ENCODE data around the gene C15orf62. TPM values are rescaled to one million over a fixed set of nuclear protein-coding genes. Genes with fewer than 3 reads are reported as not detected.

Gene C15orf62
- total RNA-seq, 1 donor from 2014 or later = not detected

- Histone ChIP-seq H3K9ac (ENCODE audit: low read depth in 1 of 3, low read length in 3 of 3) (peak overlapping the region in 1 of 3 donors; percentile 9), H3K9me3 (ENCODE audit: control insufficient read depth in 3 of 3, low read length in 3 of 3) (no peaks in the 10 kb centered on the region), H3K36me3 (ENCODE audit: control insufficient read depth in 3 of 3, insufficient read depth in 3 of 3, low read length in 3 of 3) (peaks cover 40 to 57% (median 49%) of the 10 kb centered on the region in 3 donors), H3K27me3 (ENCODE audit: control insufficient read depth in 3 of 3, insufficient read depth in 3 of 3, low read length in 3 of 3) (no peaks in the 10 kb centered on the region), H3K4me3 (ENCODE audit: low read length in 3 of 3) (no peak overlapping the region), H3K4me1 (ENCODE audit: control insufficient read depth in 3 of 3, insufficient read depth in 3 of 3, low read length in 3 of 3) (peaks cover 11 to 26% (median 13%) of the 10 kb centered on the region in 3 donors), H3K27ac (ENCODE audit: low read depth, low read length) (peak overlapping the region; percentile 10)
Measured at GRCh38 chr15:40743485-40743901, 26.3 kb upstream of the C15orf62 start.

- Histone ChIP-seq H3K4me3 (ENCODE audit: low read length in 3 of 3) (no peak overlapping the region), H3K36me3 (ENCODE audit: control insufficient read depth in 3 of 3, insufficient read depth in 3 of 3, low read length in 3 of 3) (peaks cover 33 to 52% (median 43%) of the 10 kb centered on the region in 3 donors), H3K27me3 (ENCODE audit: control insufficient read depth in 3 of 3, insufficient read depth in 3 of 3, low read length in 3 of 3) (no peaks in the 10 kb centered on the region), H3K9ac (ENCODE audit: low read depth in 1 of 3, low read length in 3 of 3) (peak overlapping the region in 1 of 3 donors; percentile 9), H3K27ac (ENCODE audit: low read depth, low read length) (no peak overlapping the region), H3K9me3 (ENCODE audit: control insufficient read depth in 3 of 3, low read length in 3 of 3) (no peaks in the 10 kb centered on the region), H3K4me1 (ENCODE audit: control insufficient read depth in 3 of 3, insufficient read depth in 3 of 3, low read length in 3 of 3) (peaks cover 11 to 26% (median 13%) of the 10 kb centered on the region in 3 donors)
Measured at GRCh38 chr15:40743921-40744814, 25.6 kb upstream of the C15orf62 start.

GRCh38 chr15:40744815-40745152, 25.0 kb upstream of the C15orf62 start:
- H3K27ac ChIP-seq (ENCODE audit: low read depth, low read length) = no peak overlapping the region
- H3K4me1 ChIP-seq (ENCODE audit: control insufficient read depth in 3 of 3, insufficient read depth in 3 of 3, low read length in 3 of 3) = peaks cover 11 to 26% (median 13%) of the 10 kb centered on the region in 3 donors
- H3K4me3 ChIP-seq (ENCODE audit: low read length in 3 of 3) = no peak overlapping the region
- H3K9ac ChIP-seq (ENCODE audit: low read depth in 1 of 3, low read length in 3 of 3) = no peak overlapping the region
- peaks cover 30 to 52% (median 39%) of the 10 kb centered on the region in 3 donors for H3K36me3 ChIP-seq (ENCODE audit: control insufficient read depth in 3 of 3, insufficient read depth in 3 of 3, low read length in 3 of 3)
- H3K27me3 ChIP-seq (ENCODE audit: control insufficient read depth in 3 of 3, insufficient read depth in 3 of 3, low read length in 3 of 3) = no peaks in the 10 kb centered on the region
- H3K9me3 ChIP-seq (ENCODE audit: control insufficient read depth in 3 of 3, low read length in 3 of 3) = no peaks in the 10 kb centered on the region

- H3K9me3 ChIP-seq (ENCODE audit: control insufficient read depth in 3 of 3, low read length in 3 of 3) = no peaks in the 10 kb centered on the region
- peaks cover 34 to 67% (median 45%) of the 10 kb centered on the region in 3 donors for H3K36me3 ChIP-seq (ENCODE audit: control insufficient read depth in 3 of 3, insufficient read depth in 3 of 3, low read length in 3 of 3)
- no peak overlapping the region for H3K27ac ChIP-seq (ENCODE audit: low read depth, low read length)
- H3K4me3 ChIP-seq (ENCODE audit: low read length in 3 of 3) = no peak overlapping the region
- H3K27me3 ChIP-seq (ENCODE audit: control insufficient read depth in 3 of 3, insufficient read depth in 3 of 3, low read length in 3 of 3) = no peaks in the 10 kb centered on the region
- peak overlapping the region in 1 of 3 donors; percentile 4 for H3K9ac ChIP-seq (ENCODE audit: low read depth in 1 of 3, low read length in 3 of 3)
- peaks cover 7 to 27% (median 11%) of the 10 kb centered on the region in 3 donors for H3K4me1 ChIP-seq (ENCODE audit: control insufficient read depth in 3 of 3, insufficient read depth in 3 of 3, low read length in 3 of 3)
Measured at GRCh38 chr15:40746916-40747418, 22.8 kb upstream of the C15orf62 start.

DNA sequence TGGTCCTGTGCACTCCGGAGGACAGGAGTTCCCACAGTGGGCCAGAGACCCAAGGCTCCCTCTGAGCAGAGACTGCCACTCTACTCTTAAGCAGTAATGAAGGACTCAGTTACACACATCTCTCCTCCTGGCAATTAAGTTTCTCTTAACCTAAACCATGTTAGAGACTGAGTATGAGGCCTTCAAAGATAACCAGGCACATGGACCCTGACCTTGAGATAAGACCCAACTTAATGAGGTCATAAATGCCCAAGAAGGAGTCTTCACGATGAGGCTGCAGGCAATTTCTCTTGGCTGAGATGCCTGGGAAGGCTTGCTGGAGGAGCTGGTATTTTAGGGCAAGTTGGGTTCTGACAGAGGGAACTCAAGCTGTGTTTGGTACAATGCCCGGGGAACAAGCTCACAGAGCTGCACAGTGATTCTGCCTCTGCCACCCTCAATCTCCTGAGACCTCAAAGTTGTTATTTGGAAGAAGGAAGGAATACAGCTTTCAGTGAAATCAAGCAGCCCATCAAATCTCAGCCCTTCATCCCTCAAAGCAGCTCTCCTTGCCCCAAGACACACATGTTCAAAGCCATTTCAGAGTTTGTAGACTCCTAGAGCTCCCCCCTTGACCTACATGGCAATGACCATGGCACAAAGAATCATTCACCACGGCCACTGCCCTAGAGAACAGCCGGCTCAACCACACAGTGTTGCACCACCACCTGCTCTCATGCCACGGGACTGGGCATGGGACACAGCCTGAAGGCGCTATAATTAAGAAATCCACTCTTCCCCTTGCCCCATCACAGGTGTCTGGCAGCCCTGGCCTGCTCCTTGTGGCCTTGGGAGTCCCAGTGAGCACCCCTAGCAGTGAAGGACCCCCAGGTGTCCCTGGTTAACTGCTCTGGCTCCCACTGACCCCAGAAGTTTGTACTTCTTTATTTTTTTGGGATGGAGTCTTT, 21.8 kb upstream of the C15orf62 start:
- H3K27me3 ChIP-seq (ENCODE audit: control insufficient read depth in 3 of 3, insufficient read depth in 3 of 3, low read length in 3 of 3) = no peaks in the 10 kb centered on the region
- H3K9me3 ChIP-seq (ENCODE audit: control insufficient read depth in 3 of 3, low read length in 3 of 3) = no peaks in the 10 kb centered on the region
- peaks cover 7 to 26% (median 11%) of the 10 kb centered on the region in 3 donors for H3K4me1 ChIP-seq (ENCODE audit: control insufficient read depth in 3 of 3, insufficient read depth in 3 of 3, low read length in 3 of 3)
- H3K27ac ChIP-seq (ENCODE audit: low read depth, low read length) = no peak overlapping the region
- H3K9ac ChIP-seq (ENCODE audit: low read depth in 1 of 3, low read length in 3 of 3) = no peak overlapping the region
- no peak overlapping the region for H3K4me3 ChIP-seq (ENCODE audit: low read length in 3 of 3)
- H3K36me3 ChIP-seq (ENCODE audit: control insufficient read depth in 3 of 3, insufficient read depth in 3 of 3, low read length in 3 of 3) = peaks cover 34 to 61% (median 42%) of the 10 kb centered on the region in 3 donors

GRCh38 chr15:40749151-40749630, 20.6 kb upstream of the C15orf62 start:
- peaks cover 34 to 52% (median 37%) of the 10 kb centered on the region in 3 donors for H3K36me3 ChIP-seq (ENCODE audit: control insufficient read depth in 3 of 3, insufficient read depth in 3 of 3, low read length in 3 of 3)
- no peak overlapping the region for H3K27ac ChIP-seq (ENCODE audit: low read depth, low read length)
- H3K27me3 ChIP-seq (ENCODE audit: control insufficient read depth in 3 of 3, insufficient read depth in 3 of 3, low read length in 3 of 3) = no peaks in the 10 kb centered on the region
- H3K4me3 ChIP-seq (ENCODE audit: low read length in 3 of 3) = no peak overlapping the region
- no peaks in the 10 kb centered on the region for H3K9me3 ChIP-seq (ENCODE audit: control insufficient read depth in 3 of 3, low read length in 3 of 3)
- H3K4me1 ChIP-seq (ENCODE audit: control insufficient read depth in 3 of 3, insufficient read depth in 3 of 3, low read length in 3 of 3) = peaks cover under 1 to 16% (median 5%) of the 10 kb centered on the region in 3 donors
- no peak overlapping the region for H3K9ac ChIP-seq (ENCODE audit: low read depth in 1 of 3, low read length in 3 of 3)

DNA sequence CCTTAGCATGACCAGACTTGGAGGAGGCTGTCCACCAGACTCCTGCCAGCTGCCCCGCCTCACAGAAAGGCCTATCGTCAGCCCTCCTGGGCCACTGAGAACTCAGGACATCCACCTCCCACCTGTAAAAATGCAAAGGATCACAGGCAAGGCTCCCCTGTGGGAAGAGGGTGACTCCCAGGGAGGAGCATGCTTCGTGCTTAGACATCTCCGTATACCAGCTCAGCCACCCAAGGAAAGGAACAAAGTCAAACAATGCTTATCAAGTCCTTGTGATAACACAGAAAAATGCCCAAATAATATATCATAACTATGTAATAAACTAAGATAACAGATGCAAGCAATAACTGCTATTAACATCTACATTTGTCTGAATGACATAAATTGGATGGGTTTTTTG, 18.9 kb upstream of the C15orf62 start:
- Histone ChIP-seq H3K9ac (ENCODE audit: low read depth in 1 of 3, low read length in 3 of 3) (no peak overlapping the region), H3K9me3 (ENCODE audit: control insufficient read depth in 3 of 3, low read length in 3 of 3) (no peaks in the 10 kb centered on the region), H3K27me3 (ENCODE audit: control insufficient read depth in 3 of 3, insufficient read depth in 3 of 3, low read length in 3 of 3) (no peaks in the 10 kb centered on the region), H3K4me3 (ENCODE audit: low read length in 3 of 3) (no peak overlapping the region), H3K36me3 (ENCODE audit: control insufficient read depth in 3 of 3, insufficient read depth in 3 of 3, low read length in 3 of 3) (peaks cover 27 to 43% (median 30%) of the 10 kb centered on the region in 3 donors), H3K4me1 (ENCODE audit: control insufficient read depth in 3 of 3, insufficient read depth in 3 of 3, low read length in 3 of 3) (peaks cover 5 to 24% (median 9%) of the 10 kb centered on the region in 3 donors), H3K27ac (ENCODE audit: low read depth, low read length) (no peak overlapping the region)

DNA sequence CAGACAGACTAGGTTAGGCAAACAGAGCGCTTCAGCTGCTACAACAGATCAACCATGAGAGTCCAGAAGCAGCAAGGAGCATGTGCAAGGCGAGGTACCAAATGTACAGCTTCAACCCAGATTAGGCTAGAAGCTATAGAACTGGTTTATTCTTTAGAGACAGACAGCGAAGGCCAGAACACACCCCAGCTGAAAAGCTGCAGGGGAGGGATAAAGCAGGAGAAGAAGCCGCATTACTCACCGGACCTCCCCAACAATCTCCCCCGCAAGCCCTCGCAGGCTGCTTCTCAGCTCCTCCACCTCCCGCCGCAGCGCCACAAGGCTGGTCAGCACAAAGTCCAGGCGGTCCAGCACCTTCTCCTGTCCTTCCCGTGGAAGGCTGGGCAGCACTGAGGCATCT, 18.0 kb upstream of the C15orf62 start:
- Histone ChIP-seq H3K9me3 (ENCODE audit: control insufficient read depth in 3 of 3, low read length in 3 of 3) (no peaks in the 10 kb centered on the region), H3K4me1 (ENCODE audit: control insufficient read depth in 3 of 3, insufficient read depth in 3 of 3, low read length in 3 of 3) (peaks cover 5 to 25% (median 9%) of the 10 kb centered on the region in 3 donors), H3K27ac (ENCODE audit: low read depth, low read length) (no peak overlapping the region), H3K9ac (ENCODE audit: low read depth in 1 of 3, low read length in 3 of 3) (no peak overlapping the region), H3K27me3 (ENCODE audit: control insufficient read depth in 3 of 3, insufficient read depth in 3 of 3, low read length in 3 of 3) (no peaks in the 10 kb centered on the region), H3K4me3 (ENCODE audit: low read length in 3 of 3) (no peak overlapping the region), H3K36me3 (ENCODE audit: control insufficient read depth in 3 of 3, insufficient read depth in 3 of 3, low read length in 3 of 3) (peaks cover 27 to 43% (median 30%) of the 10 kb centered on the region in 3 donors)

DNA sequence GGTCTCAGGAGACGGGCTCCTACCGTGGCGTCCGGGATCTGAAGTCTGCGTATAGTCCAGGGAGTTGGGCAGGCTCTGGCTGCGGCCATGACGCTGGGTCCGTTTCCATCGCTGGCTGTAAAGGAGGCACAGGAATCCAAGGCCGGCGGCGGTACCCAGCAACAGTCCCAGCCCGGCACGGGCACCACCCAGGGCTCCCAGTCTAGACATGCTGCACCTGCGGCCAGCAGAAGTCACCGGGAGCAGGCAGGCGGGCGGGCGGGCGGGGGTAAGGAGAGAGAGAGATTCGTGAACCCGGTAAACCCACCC, 15.3 kb upstream of the C15orf62 start:
- H3K4me1 ChIP-seq (ENCODE audit: control insufficient read depth in 3 of 3, insufficient read depth in 3 of 3, low read length in 3 of 3) = peaks cover 5 to 15% (median 9%) of the 10 kb centered on the region in 3 donors
- H3K27me3 ChIP-seq (ENCODE audit: control insufficient read depth in 3 of 3, insufficient read depth in 3 of 3, low read length in 3 of 3) = no peaks in the 10 kb centered on the region
- H3K4me3 ChIP-seq (ENCODE audit: low read length in 3 of 3) = peak overlapping the region; percentile 94 to 97 (median 96)
- H3K9ac ChIP-seq (ENCODE audit: low read depth in 1 of 3, low read length in 3 of 3) = peak overlapping the region; percentile 92 to 97 (median 93)
- no peaks in the 10 kb centered on the region for H3K9me3 ChIP-seq (ENCODE audit: control insufficient read depth in 3 of 3, low read length in 3 of 3)
- H3K36me3 ChIP-seq (ENCODE audit: control insufficient read depth in 3 of 3, insufficient read depth in 3 of 3, low read length in 3 of 3) = peaks cover 18 to 23% (median 22%) of the 10 kb centered on the region in 3 donors
- peak overlapping the region; percentile 88 for H3K27ac ChIP-seq (ENCODE audit: low read depth, low read length)
